ENCODE measurements around the gene PLEKHM2. TPM values are rescaled to one million over a fixed set of nuclear protein-coding genes. Genes with fewer than 3 reads are reported as not detected.

The PLEKHM2 gene
- polyA plus RNA-seq, 1 donor from 2014 or later = 40.1 TPM

DNA sequence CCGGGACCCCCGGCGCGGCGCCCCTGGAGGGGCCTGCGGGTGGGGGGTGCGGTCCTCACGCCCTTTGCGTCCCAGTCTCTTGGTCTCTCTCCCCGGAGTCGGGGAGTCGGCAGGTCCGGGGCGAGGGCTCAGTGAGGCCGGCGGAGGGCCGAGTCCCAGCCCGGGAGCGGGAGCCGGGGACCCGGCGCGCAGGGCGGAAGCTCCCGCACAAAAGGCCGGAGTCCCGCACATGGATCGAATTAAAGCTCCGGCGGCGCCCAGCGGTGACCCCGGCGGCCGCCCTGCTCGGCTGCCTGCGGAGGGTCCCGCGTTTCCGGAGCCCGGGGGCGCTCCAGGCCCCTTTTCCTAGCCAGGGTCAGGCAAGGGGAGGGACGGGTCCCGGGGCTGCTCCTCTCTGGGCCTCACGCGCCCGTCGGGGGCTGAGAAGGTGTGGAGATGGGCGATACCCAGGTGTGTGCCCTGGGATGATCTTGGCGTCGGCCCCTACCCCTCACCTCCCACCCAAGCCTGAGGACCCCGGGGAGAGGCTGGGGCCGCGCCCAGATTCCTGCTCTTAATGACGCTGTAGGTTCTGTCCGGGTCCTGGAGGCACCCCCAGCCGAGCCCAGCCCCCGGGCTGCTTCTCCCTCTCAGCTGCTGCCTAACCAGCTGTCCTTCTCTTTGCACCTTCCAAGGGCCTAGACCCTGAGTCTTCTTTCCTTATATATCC is 75.0 kb downstream of the PLEKHM2 start:
- Histone ChIP-seq H3K9ac (ENCODE audit: low read length) (peak overlapping the region; percentile 85), H2AFZ (ENCODE audit: low read depth, low read length) (no peak overlapping the region), H3K36me3 (ENCODE audit: insufficient read depth, low read length) (no peaks in the 10 kb centered on the region), H3K79me2 (replicated peaks; ENCODE audit: insufficient read depth, low read length) (peaks cover 6% of the 10 kb centered on the region), H3K4me2 (ENCODE audit: low read length) (peak overlapping the region; percentile 61), H3K27me3 (ENCODE audit: insufficient read depth, low read depth, low read length) (peaks cover 15% of the 10 kb centered on the region), H3K4me3 (ENCODE audit: low read length) (peak overlapping the region; percentile 84), H3K27ac (ENCODE audit: low read length) (peak overlapping the region; percentile 31), H3K9me2 (ENCODE audit: insufficient read depth, low read length) (no peaks in the 10 kb centered on the region), H3K9me3 (ENCODE audit: low read length) (no peaks in the 10 kb centered on the region), H3F3A (ENCODE audit: insufficient read depth, low read length, poor library complexity, severe bottlenecking) (no peaks in the 10 kb centered on the region), H4K20me1 (ENCODE audit: insufficient read depth) (no peaks in the 10 kb centered on the region)
- no peak for TF ChIP-seq EP300 (conservative IDR thresholded peaks at IDR 0.05; ENCODE audit: poor library complexity, severe bottlenecking)
- peak; percentile 19 for TF ChIP-seq REST (IDR thresholded peaks at IDR 0.05; ENCODE audit: borderline replicate concordance)
- peak; percentile 20 for TF ChIP-seq POLR2AphosphoS5 (IDR thresholded peaks at IDR 0.05)

DNA sequence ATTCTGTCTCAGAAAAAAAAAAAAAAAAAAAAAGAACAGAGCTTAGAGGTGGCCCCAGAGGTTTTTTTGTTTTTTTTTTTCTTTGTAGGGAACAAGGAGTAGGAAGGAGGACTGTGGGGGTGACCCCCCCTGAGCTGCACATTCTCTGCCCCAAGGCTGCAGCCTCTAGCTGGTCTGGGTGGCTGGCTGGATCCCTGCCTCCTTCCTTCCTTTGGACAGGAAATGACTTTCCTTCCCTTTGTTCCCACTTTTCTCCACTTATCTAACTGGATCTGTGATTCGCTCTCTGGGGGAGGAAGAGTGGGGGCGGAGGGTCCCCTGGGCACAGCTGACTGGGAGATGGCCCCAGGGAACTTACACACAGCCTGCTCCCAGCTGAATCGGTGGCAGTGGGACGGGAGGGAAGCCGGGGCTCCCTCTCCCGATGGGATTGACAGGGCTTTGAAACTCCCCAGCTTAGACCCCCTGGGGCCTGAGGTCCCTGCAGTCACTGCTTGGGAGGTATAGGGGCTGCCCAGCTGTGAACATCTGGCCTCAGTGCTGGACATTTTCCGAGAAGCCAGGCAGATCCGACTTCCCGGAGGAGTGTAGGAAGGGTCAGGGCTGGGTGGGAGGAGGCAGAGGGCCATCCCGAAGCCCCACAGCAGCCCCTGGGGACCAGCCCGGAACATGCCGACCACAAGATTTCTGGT is 76.5 kb downstream of the PLEKHM2 start:
- Histone ChIP-seq H3K4me3 (ENCODE audit: low read length) (peak overlapping the region; percentile 33), H4K20me1 (ENCODE audit: insufficient read depth) (no peaks in the 10 kb centered on the region), H3K9me3 (ENCODE audit: low read length) (no peaks in the 10 kb centered on the region), H2AFZ (ENCODE audit: low read depth, low read length) (no peak overlapping the region), H3K27me3 (ENCODE audit: insufficient read depth, low read depth, low read length) (peaks cover 15% of the 10 kb centered on the region), H3K27ac (ENCODE audit: low read length) (no peak overlapping the region), H3K79me2 (replicated peaks; ENCODE audit: insufficient read depth, low read length) (peaks cover 6% of the 10 kb centered on the region), H3K4me2 (ENCODE audit: low read length) (no peak overlapping the region), H3K9ac (ENCODE audit: low read length) (no peak overlapping the region), H3F3A (ENCODE audit: insufficient read depth, low read length, poor library complexity, severe bottlenecking) (no peaks in the 10 kb centered on the region), H3K9me2 (ENCODE audit: insufficient read depth, low read length) (no peaks in the 10 kb centered on the region), H3K36me3 (ENCODE audit: insufficient read depth, low read length) (no peaks in the 10 kb centered on the region)
- TF ChIP-seq RAD21 (conservative IDR thresholded peaks at IDR 0.05) (no peak), EZH2 (IDR thresholded peaks at IDR 0.05; ENCODE audit: borderline replicate concordance, insufficient read depth, low read length, poor library complexity, severe bottlenecking) (no peak), MXI1 (conservative IDR thresholded peaks at IDR 0.05; ENCODE audit: poor library complexity, severe bottlenecking) (no peak), REST (IDR thresholded peaks at IDR 0.05; ENCODE audit: borderline replicate concordance) (no peak), POLR2AphosphoS5 (IDR thresholded peaks at IDR 0.05) (no peak), EP300 (conservative IDR thresholded peaks at IDR 0.05; ENCODE audit: poor library complexity, severe bottlenecking) (no peak), SMC3 (conservative IDR thresholded peaks at IDR 0.05; ENCODE audit: poor library complexity) (no peak), TAF1 (IDR thresholded peaks at IDR 0.05; ENCODE audit: low read depth) (no peak)
- TF ChIP-seq, protein P1, sequence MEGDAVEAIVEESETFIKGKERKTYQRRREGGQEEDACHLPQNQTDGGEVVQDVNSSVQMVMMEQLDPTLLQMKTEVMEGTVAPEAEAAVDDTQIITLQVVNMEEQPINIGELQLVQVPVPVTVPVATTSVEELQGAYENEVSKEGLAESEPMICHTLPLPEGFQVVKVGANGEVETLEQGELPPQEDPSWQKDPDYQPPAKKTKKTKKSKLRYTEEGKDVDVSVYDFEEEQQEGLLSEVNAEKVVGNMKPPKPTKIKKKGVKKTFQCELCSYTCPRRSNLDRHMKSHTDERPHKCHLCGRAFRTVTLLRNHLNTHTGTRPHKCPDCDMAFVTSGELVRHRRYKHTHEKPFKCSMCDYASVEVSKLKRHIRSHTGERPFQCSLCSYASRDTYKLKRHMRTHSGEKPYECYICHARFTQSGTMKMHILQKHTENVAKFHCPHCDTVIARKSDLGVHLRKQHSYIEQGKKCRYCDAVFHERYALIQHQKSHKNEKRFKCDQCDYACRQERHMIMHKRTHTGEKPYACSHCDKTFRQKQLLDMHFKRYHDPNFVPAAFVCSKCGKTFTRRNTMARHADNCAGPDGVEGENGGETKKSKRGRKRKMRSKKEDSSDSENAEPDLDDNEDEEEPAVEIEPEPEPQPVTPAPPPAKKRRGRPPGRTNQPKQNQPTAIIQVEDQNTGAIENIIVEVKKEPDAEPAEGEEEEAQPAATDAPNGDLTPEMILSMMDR (IDR thresholded peaks at IDR 0.05; ENCODE audit: poor library complexity, severe bottlenecking) = no peak
